GM23338 (cell line): Measurements from ENCODE around the gene QRICH2. TPM values are rescaled to one million over a fixed set of nuclear protein-coding genes. Genes with fewer than 3 reads are reported as not detected.

ENCODE experiments used
- ATAC-seq: fragments of 200-7000 bp; cut with Tn5 transposase; 3 replicates; pipeline ENCODE4 v1.9.1; 2020
- DNase-seq: peaks from one replicate; pipeline ENCODE4 v3.0.0-alpha.2; 2015; ENCODE audit warnings: low spot score
- H2AFZ ChIP-seq: fragments of 200-600 bp; sonication (generic); 2 replicates; pipeline ENCODE4 v1.8.0; 2016; ENCODE audit warnings: antibody characterized with exemption, mild to moderate bottlenecking, moderate library complexity
- H3F3A ChIP-seq: fragments of 200-600 bp; sonication (generic); replicated peaks from 2 replicates; pipeline ENCODE4 v1.8.0; 2017; ENCODE audit warnings: antibody characterized with exemption, mixed run types, low read depth
- H3K27ac ChIP-seq: fragments of 200-600 bp; sonication (generic); 2 replicates; pipeline ENCODE4 v1.6.1; 2016; ENCODE audit warnings: low read depth
- H3K27me3 ChIP-seq: fragments of 200-600 bp; sonication (generic); 2 replicates; pipeline ENCODE4 v1.8.0; 2016; ENCODE audit warnings: mild to moderate bottlenecking, mixed run types, moderate library complexity; ENCODE audit not compliant: insufficient read depth
- H3K36me3 ChIP-seq: fragments of 200-600 bp; sonication (generic); 2 replicates; pipeline ENCODE4 v1.8.0; 2016; ENCODE audit warnings: mild to moderate bottlenecking; ENCODE audit not compliant: insufficient read depth
- H3K4me1 ChIP-seq: fragments of 200-600 bp; sonication (generic); 2 replicates; pipeline ENCODE4 v1.8.0; 2016; ENCODE audit warnings: mild to moderate bottlenecking, moderate library complexity; ENCODE audit not compliant: insufficient read depth
- H3K4me2 ChIP-seq: fragments of 200-600 bp; sonication (generic); 2 replicates; pipeline ENCODE4 v1.7.1; 2017; ENCODE audit warnings: mixed run types
- H3K4me3 ChIP-seq: fragments of 200-600 bp; sonication (generic); 2 replicates; pipeline ENCODE4 v1.6.1; 2016; ENCODE audit warnings: mixed run types
- H3K79me2 ChIP-seq: fragments of 200-600 bp; sonication (generic); replicated peaks from 2 replicates; pipeline ENCODE4 v1.8.0; 2017; ENCODE audit warnings: mild to moderate bottlenecking; ENCODE audit not compliant: insufficient read depth
- H3K9me2 ChIP-seq: fragments of 200-600 bp; sonication (generic); 2 replicates; pipeline ENCODE4 v1.8.0; 2017; ENCODE audit not compliant: insufficient read depth
- H4K20me1 ChIP-seq: fragments of 200-600 bp; sonication (generic); replicated peaks from 2 replicates; pipeline ENCODE4 v1.8.0; 2017; ENCODE audit warnings: mild to moderate bottlenecking; ENCODE audit not compliant: insufficient read depth
- H3K27ac Mint-ChIP-seq: 2 replicates; pipeline ENCODE4 v1.8.0; 2020; ENCODE audit warnings: inconsistent platforms, mild to moderate bottlenecking, moderate library complexity, mixed read lengths
- H3K27me3 Mint-ChIP-seq: 3 replicates; pipeline ENCODE4 v1.8.0; 2022; ENCODE audit warnings: low read depth, mild to moderate bottlenecking, moderate library complexity, mixed read lengths, inconsistent platforms; ENCODE audit not compliant: insufficient read depth, poor library complexity
- H3K36me3 Mint-ChIP-seq: 3 replicates; pipeline ENCODE4 v1.8.0; 2021; ENCODE audit warnings: low read depth, mild to moderate bottlenecking, inconsistent platforms, moderate library complexity, mixed read lengths
- H3K4me1 Mint-ChIP-seq: 3 replicates; pipeline ENCODE4 v1.8.0; 2020; ENCODE audit warnings: mild to moderate bottlenecking, inconsistent platforms, mixed read lengths
- H3K4me3 Mint-ChIP-seq: 3 replicates; pipeline ENCODE4 v1.8.0; 2021; ENCODE audit warnings: moderate library complexity, mild to moderate bottlenecking, inconsistent platforms, mixed read lengths
- H3K9me3 Mint-ChIP-seq: 3 replicates; pipeline ENCODE4 v1.8.0; 2020; ENCODE audit warnings: moderate library complexity, mild to moderate bottlenecking, inconsistent platforms, mixed read lengths
- CREB1 ChIP-seq: fragments of 250-450 bp; sonication (Bioruptor Pico); IDR thresholded peaks from 2 replicates; pipeline ENCODE4 v1.5.0; 2020; ENCODE audit warnings: low read depth, mild to moderate bottlenecking, moderate library complexity
- CTCF ChIP-seq, 2 experiments: fragments of 200-600 bp in 1 of 2; sonication (generic) in 1 of 2; conservative IDR thresholded peaks; 2 replicates each; pipeline versions ENCODE4 v1.5.1 to v1.6.1; 2016 to 2017; ENCODE audit warnings: antibody characterized with exemption in 2 of 2, low read depth in 2 of 2, mild to moderate bottlenecking in 2 of 2, moderate library complexity in 1 of 2
- ETS1 ChIP-seq: IDR thresholded peaks from 2 replicates; pipeline ENCODE4 v1.6.1; 2016; ENCODE audit warnings: antibody characterized with exemption
- EZH2 ChIP-seq: fragments of 200-600 bp; sonication (generic); IDR thresholded peaks from one replicate; pipeline ENCODE4 v1.8.0; 2017; ENCODE audit warnings: antibody characterized with exemption, mild to moderate bottlenecking, low read depth; ENCODE audit not compliant: unreplicated experiment
- EZH2phosphoT487 ChIP-seq: fragments of 200-600 bp; sonication (generic); IDR thresholded peaks from one replicate; pipeline ENCODE4 v1.8.1; 2018; ENCODE audit warnings: antibody characterized with exemption; ENCODE audit not compliant: unreplicated experiment
- POLR2AphosphoS5 ChIP-seq: IDR thresholded peaks from 2 replicates; pipeline ENCODE4 v1.6.1; 2016; ENCODE audit warnings: antibody characterized with exemption, low read depth
- REST ChIP-seq: IDR thresholded peaks from one replicate; pipeline ENCODE4 v1.6.1; 2018; ENCODE audit warnings: antibody characterized with exemption; ENCODE audit not compliant: unreplicated experiment
- ZNF114 ChIP-seq: fragments of 250-450 bp; sonication (Bioruptor Pico); IDR thresholded peaks from 2 replicates; pipeline ENCODE4 v1.5.0; 2020; ENCODE audit warnings: mild to moderate bottlenecking, moderate library complexity
- ZNF331 ChIP-seq: fragments of 250-450 bp; sonication (Bioruptor Pico); IDR thresholded peaks from 2 replicates; pipeline ENCODE4 v1.5.0; 2020; ENCODE audit warnings: low read depth, mild to moderate bottlenecking, moderate library complexity
- ZNF462 ChIP-seq: fragments of 250-450 bp; sonication (Bioruptor Pico); IDR thresholded peaks from 2 replicates; pipeline ENCODE4 v1.5.0; 2020; ENCODE audit warnings: mild to moderate bottlenecking, moderate library complexity
- polyA plus RNA-seq: library from polyadenylated mRNA; unstranded; fragments of >200 nt; fragmentation: Nextera tagmentation; extraction: Ambion mirVana; gene quantifications from 2 replicates; pipeline ENCODE4 v1.2.1, GENCODE V29; 2016
- total RNA-seq: library from RNA; depleted of rRNA; stranded (reverse); fragments of >200 nt; shearing (Covaris generic); gene quantifications from 2 replicates; pipeline ENCODE4 v1.2.3, GENCODE V29; 2014

Gene QRICH2
- total and polyA plus RNA-seq, 2 experiments from 2014 or later, result 2.2 to 3.7 TPM

GRCh38 chr17:76329664-76330063 is 21.6 kb upstream of the QRICH2 start (continued):
- TF ChIP-seq ZNF462 (CRISPR knock-in tag), result no peak
- no peak for TF ChIP-seq CREB1 (CRISPR knock-in tag)
- TF ChIP-seq CTCF (conservative IDR thresholded peaks at IDR 0.05; ENCODE audit: low read depth in 2 of 2), result no peak

GRCh38 chr17:76327696-76328095 is 19.6 kb upstream of the QRICH2 start:
- ATAC-seq, result no peak
- H3K27me3 ChIP-seq, result no peaks in the 10 kb centered on the region
- no peak overlapping the region for H3K4me3 Mint-ChIP-seq
- H3K36me3 ChIP-seq, result peaks cover 15% of the 10 kb centered on the region
- no peaks in the 10 kb centered on the region for H3K79me2 ChIP-seq
- H3K27ac ChIP-seq, result no peak overlapping the region
- H2AFZ ChIP-seq, result no peak overlapping the region
- no peak overlapping the region for H3K27ac Mint-ChIP-seq
- H4K20me1 ChIP-seq, result peaks cover 4% of the 10 kb centered on the region; the same call in 1 of the 2 replicates
- no peak for DNase-seq
- no peak overlapping the region for H3K4me2 ChIP-seq
- no peak overlapping the region for H3K4me3 ChIP-seq
- no peaks in the 10 kb centered on the region for H3K9me2 ChIP-seq
- H3K27me3 Mint-ChIP-seq, result no peaks in the 10 kb centered on the region
- H3K4me1 Mint-ChIP-seq, result no peaks in the 10 kb centered on the region
- H3K9me3 Mint-ChIP-seq, result no peaks in the 10 kb centered on the region
- peaks cover 25% of the 10 kb centered on the region; the same call in 2 of the 3 replicates for H3K36me3 Mint-ChIP-seq
- TF ChIP-seq ZNF331 (CRISPR knock-in tag) (no peak), ZNF114 (CRISPR knock-in tag) (no peak), POLR2AphosphoS5 (no peak), CREB1 (CRISPR knock-in tag) (no peak), REST (no peak), EZH2 (no peak), CTCF (conservative IDR thresholded peaks at IDR 0.05; ENCODE audit: low read depth in 2 of 2) (no peak), EZH2phosphoT487 (no peak), ETS1 (no peak)
- no peaks in the 10 kb centered on the region for H3K4me1 ChIP-seq
- H3F3A ChIP-seq, result no peaks in the 10 kb centered on the region
